ENCODE data around the gene TMEM95. TPM values are rescaled to one million over a fixed set of nuclear protein-coding genes. Genes with fewer than 3 reads are reported as not detected.

Gene TMEM95
- total and polyA plus RNA-seq, 2 experiments from 2014 or later = not detected

DNA sequence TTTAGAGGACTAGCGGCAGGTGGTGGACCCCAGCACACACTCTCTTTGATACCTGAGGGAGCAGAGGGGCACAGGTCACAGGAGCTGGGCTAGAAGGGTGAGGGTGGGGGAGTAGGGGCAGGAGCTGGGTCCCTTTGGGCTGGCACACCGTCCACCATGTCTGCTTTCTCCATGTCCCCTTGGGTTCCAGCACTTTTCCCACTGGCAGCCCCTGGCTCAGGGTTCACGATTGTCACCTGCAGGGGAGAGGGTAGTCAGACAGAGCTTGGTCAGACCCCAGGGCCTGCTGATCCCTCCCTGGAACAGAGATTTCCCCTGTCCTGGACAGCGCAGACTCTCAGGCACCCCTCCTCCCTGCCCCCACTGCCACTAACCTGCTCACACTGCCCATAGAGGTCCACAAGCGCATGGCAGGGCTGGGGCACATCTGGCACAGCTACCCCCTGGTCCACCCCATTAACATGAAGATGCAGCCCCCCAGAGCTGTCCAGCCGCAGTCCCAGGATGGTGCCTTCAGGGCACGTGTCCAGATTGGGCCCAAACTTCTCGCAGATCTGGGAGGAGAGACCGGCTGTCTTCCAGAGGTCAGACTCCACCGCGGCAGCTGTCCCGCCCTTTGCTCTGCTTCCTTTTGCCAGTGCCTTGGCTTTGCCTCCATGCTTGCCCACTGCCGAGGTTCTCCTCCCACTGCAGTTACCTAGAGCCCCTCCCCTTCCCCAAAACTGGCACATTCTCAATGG, 36.7 kb upstream of the TMEM95 start:
- peaks cover 37% of the 10 kb centered on the region for H3K36me3 ChIP-seq (ENCODE audit: insufficient read depth)
- DNase-seq (ENCODE audit: low spot score) (no peak), ATAC-seq (no peak)
- Mint-ChIP-seq H3K36me3 (ENCODE audit: low read depth) (peaks cover 77% of the 10 kb centered on the region), H3K27ac (no peak overlapping the region), H3K27me3 (ENCODE audit: insufficient read depth, low read depth, poor library complexity) (peaks cover 16% of the 10 kb centered on the region), H3K4me3 (peak overlapping the region; percentile 9; the same call in 1 of the 3 replicates), H3K4me1 (peaks cover 15% of the 10 kb centered on the region), H3K9me3 (no peaks in the 10 kb centered on the region)
- TF ChIP-seq POLR2AphosphoS5 (IDR thresholded peaks at IDR 0.05; ENCODE audit: low read depth) (no peak), CREB1 (CRISPR knock-in tag; IDR thresholded peaks at IDR 0.05; ENCODE audit: low read depth) (no peak), NANOG (IDR thresholded peaks at IDR 0.05; ENCODE audit: borderline replicate concordance) (no peak), EZH2 (IDR thresholded peaks at IDR 0.05; ENCODE audit: low read depth, unreplicated experiment) (no peak), EZH2phosphoT487 (IDR thresholded peaks at IDR 0.05; ENCODE audit: unreplicated experiment) (no peak), ZNF331 (CRISPR knock-in tag; IDR thresholded peaks at IDR 0.05; ENCODE audit: low read depth) (no peak), ZNF114 (CRISPR knock-in tag; IDR thresholded peaks at IDR 0.05) (no peak), JUNB (IDR thresholded peaks at IDR 0.05; ENCODE audit: unreplicated experiment) (no peak), STAT1 (IDR thresholded peaks at IDR 0.05; ENCODE audit: unreplicated experiment) (no peak)
- TF ChIP-seq, protein P1, sequence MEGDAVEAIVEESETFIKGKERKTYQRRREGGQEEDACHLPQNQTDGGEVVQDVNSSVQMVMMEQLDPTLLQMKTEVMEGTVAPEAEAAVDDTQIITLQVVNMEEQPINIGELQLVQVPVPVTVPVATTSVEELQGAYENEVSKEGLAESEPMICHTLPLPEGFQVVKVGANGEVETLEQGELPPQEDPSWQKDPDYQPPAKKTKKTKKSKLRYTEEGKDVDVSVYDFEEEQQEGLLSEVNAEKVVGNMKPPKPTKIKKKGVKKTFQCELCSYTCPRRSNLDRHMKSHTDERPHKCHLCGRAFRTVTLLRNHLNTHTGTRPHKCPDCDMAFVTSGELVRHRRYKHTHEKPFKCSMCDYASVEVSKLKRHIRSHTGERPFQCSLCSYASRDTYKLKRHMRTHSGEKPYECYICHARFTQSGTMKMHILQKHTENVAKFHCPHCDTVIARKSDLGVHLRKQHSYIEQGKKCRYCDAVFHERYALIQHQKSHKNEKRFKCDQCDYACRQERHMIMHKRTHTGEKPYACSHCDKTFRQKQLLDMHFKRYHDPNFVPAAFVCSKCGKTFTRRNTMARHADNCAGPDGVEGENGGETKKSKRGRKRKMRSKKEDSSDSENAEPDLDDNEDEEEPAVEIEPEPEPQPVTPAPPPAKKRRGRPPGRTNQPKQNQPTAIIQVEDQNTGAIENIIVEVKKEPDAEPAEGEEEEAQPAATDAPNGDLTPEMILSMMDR (conservative IDR thresholded peaks at IDR 0.05; ENCODE audit: low read depth in 2 of 2) = no peak
- TF ChIP-seq, protein P2, sequence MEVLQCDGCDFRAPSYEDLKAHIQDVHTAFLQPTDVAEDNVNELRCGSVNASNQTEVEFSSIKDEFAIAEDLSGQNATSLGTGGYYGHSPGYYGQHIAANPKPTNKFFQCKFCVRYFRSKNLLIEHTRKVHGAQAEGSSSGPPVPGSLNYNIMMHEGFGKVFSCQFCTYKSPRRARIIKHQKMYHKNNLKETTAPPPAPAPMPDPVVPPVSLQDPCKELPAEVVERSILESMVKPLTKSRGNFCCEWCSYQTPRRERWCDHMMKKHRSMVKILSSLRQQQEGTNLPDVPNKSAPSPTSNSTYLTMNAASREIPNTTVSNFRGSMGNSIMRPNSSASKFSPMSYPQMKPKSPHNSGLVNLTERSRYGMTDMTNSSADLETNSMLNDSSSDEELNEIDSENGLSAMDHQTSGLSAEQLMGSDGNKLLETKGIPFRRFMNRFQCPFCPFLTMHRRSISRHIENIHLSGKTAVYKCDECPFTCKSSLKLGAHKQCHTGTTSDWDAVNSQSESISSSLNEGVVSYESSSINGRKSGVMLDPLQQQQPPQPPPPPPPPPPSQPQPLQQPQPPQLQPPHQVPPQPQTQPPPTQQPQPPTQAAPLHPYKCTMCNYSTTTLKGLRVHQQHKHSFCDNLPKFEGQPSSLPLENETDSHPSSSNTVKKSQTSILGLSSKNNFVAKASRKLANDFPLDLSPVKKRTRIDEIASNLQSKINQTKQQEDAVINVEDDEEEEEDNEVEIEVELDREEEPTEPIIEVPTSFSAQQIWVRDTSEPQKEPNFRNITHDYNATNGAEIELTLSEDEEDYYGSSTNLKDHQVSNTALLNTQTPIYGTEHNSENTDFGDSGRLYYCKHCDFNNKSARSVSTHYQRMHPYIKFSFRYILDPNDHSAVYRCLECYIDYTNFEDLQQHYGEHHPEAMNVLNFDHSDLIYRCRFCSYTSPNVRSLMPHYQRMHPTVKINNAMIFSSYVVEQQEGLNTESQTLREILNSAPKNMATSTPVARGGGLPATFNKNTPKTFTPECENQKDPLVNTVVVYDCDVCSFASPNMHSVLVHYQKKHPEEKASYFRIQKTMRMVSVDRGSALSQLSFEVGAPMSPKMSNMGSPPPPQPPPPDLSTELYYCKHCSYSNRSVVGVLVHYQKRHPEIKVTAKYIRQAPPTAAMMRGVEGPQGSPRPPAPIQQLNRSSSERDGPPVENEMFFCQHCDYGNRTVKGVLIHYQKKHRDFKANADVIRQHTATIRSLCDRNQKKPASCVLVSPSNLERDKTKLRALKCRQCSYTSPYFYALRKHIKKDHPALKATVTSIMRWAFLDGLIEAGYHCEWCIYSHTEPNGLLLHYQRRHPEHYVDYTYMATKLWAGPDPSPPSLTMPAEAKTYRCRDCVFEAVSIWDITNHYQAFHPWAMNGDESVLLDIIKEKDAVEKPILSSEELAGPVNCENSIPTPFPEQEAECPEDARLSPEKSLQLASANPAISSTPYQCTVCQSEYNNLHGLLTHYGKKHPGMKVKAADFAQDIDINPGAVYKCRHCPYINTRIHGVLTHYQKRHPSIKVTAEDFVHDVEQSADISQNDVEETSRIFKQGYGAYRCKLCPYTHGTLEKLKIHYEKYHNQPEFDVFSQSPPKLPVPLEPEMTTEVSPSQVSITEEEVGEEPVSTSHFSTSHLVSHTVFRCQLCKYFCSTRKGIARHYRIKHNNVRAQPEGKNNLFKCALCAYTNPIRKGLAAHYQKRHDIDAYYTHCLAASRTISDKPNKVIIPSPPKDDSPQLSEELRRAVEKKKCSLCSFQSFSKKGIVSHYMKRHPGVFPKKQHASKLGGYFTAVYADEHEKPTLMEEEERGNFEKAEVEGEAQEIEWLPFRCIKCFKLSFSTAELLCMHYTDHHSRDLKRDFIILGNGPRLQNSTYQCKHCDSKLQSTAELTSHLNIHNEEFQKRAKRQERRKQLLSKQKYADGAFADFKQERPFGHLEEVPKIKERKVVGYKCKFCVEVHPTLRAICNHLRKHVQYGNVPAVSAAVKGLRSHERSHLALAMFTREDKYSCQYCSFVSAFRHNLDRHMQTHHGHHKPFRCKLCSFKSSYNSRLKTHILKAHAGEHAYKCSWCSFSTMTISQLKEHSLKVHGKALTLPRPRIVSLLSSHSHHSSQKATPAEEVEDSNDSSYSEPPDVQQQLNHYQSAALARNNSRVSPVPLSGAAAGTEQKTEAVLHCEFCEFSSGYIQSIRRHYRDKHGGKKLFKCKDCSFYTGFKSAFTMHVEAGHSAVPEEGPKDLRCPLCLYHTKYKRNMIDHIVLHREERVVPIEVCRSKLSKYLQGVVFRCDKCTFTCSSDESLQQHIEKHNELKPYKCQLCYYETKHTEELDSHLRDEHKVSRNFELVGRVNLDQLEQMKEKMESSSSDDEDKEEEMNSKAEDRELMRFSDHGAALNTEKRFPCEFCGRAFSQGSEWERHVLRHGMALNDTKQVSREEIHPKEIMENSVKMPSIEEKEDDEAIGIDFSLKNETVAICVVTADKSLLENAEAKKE (CRISPR knock-in tag; IDR thresholded peaks at IDR 0.05) = no peak
- TF ChIP-seq, protein P3, sequence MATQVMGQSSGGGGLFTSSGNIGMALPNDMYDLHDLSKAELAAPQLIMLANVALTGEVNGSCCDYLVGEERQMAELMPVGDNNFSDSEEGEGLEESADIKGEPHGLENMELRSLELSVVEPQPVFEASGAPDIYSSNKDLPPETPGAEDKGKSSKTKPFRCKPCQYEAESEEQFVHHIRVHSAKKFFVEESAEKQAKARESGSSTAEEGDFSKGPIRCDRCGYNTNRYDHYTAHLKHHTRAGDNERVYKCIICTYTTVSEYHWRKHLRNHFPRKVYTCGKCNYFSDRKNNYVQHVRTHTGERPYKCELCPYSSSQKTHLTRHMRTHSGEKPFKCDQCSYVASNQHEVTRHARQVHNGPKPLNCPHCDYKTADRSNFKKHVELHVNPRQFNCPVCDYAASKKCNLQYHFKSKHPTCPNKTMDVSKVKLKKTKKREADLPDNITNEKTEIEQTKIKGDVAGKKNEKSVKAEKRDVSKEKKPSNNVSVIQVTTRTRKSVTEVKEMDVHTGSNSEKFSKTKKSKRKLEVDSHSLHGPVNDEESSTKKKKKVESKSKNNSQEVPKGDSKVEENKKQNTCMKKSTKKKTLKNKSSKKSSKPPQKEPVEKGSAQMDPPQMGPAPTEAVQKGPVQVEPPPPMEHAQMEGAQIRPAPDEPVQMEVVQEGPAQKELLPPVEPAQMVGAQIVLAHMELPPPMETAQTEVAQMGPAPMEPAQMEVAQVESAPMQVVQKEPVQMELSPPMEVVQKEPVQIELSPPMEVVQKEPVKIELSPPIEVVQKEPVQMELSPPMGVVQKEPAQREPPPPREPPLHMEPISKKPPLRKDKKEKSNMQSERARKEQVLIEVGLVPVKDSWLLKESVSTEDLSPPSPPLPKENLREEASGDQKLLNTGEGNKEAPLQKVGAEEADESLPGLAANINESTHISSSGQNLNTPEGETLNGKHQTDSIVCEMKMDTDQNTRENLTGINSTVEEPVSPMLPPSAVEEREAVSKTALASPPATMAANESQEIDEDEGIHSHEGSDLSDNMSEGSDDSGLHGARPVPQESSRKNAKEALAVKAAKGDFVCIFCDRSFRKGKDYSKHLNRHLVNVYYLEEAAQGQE (IDR thresholded peaks at IDR 0.05; ENCODE audit: unreplicated experiment) = no peak
- TF ChIP-seq, protein P4, sequence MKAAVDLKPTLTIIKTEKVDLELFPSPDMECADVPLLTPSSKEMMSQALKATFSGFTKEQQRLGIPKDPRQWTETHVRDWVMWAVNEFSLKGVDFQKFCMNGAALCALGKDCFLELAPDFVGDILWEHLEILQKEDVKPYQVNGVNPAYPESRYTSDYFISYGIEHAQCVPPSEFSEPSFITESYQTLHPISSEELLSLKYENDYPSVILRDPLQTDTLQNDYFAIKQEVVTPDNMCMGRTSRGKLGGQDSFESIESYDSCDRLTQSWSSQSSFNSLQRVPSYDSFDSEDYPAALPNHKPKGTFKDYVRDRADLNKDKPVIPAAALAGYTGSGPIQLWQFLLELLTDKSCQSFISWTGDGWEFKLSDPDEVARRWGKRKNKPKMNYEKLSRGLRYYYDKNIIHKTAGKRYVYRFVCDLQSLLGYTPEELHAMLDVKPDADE (IDR thresholded peaks at IDR 0.05) = no peak
- H3K27me3 ChIP-seq (ENCODE audit: insufficient read depth) = no peaks in the 10 kb centered on the region
- peaks cover 6% of the 10 kb centered on the region; the same call in 1 of the 2 replicates for H3K4me1 ChIP-seq (ENCODE audit: insufficient read depth)
- peaks cover 38% of the 10 kb centered on the region for H3F3A ChIP-seq (replicated peaks; ENCODE audit: low read depth)
- H4K20me1 ChIP-seq (replicated peaks; ENCODE audit: insufficient read depth) = 0 out of 2 replicates have a peak, but pooled peaks cover 5% of the 10 kb centered on the region
- H3K79me2 ChIP-seq (replicated peaks; ENCODE audit: insufficient read depth) = peaks cover 8% of the 10 kb centered on the region; the same call in 1 of the 2 replicates
- no peak overlapping the region for H3K27ac ChIP-seq (ENCODE audit: low read depth)
- H3K9me2 ChIP-seq (ENCODE audit: insufficient read depth) = no peaks in the 10 kb centered on the region
- H3K4me2 ChIP-seq = no peak overlapping the region
- no peak overlapping the region for H2AFZ ChIP-seq
- H3K4me3 ChIP-seq = no peak overlapping the region

Data from GM23338 (cell line).